Inflammatory macrophage treated with lipopolysaccharide for 1 hour (primary cell): ENCODE results near the gene LCE4A.
"Not testable (repeated sequence)": the region's sequence is repeated elsewhere in the genome, so short reads cannot be mapped to it uniquely, and the experiment has no call there.

Experiments
- DNase-seq, 2 donors: peaks; one replicate each; pipeline ENCODE4 v3.0.0-alpha.2; 2020 to 2022

LCE4A gene

GRCh38 chr1:152707860-152708259 lies at the start of gene LCE4A:
Gene LCE4A (plus strand): TSS chr1:152708160. CDS start chr1:152709076, 916 bp downstream.
- no peak for DNase-seq

GRCh38 chr1:152658649-152659048 lies 49.3 kb upstream of the LCE4A start:
- DNase-seq, result no peak

GRCh38 chr1:152663098-152663497 lies 44.9 kb upstream of the LCE4A start, which contains the start of gene LCE2D:
Gene LCE2D (plus strand): TSS chr1:152663380. CDS start chr1:152664106, 726 bp downstream.
- DNase-seq, result no peak

GRCh38 chr1:152666171-152666570 lies 41.8 kb upstream of the LCE4A start:
- DNase-seq, result not testable (repeated sequence)

- DNase-seq, result no peak
These were observed 40.3 kb upstream of the LCE4A start for GRCh38 chr1:152667648-152668047.

GRCh38 chr1:152673016-152673415 lies 34.9 kb upstream of the LCE4A start:
- DNase-seq, result peak in 1 of 2 donors; percentile 2

- DNase-seq, result not testable (repeated sequence)
These were observed 33.0 kb upstream of the LCE4A start, which contains the start of gene LCE2C for GRCh38 chr1:152674983-152675382. Gene LCE2C (plus strand): TSS chr1:152675279. CDS start chr1:152676016, 737 bp downstream.

- no peak for DNase-seq
These were observed 28.5 kb upstream of the LCE4A start for GRCh38 chr1:152679459-152679858.

GRCh38 chr1:152681616-152682015 lies 26.3 kb upstream of the LCE4A start:
- DNase-seq, result no peak

GRCh38 chr1:152683846-152684245 lies 24.1 kb upstream of the LCE4A start:
- DNase-seq, result no peak

- DNase-seq, result not testable (repeated sequence)
These were observed 22.1 kb upstream of the LCE4A start, which contains the start of gene LCE2B for GRCh38 chr1:152685823-152686222. Gene LCE2B (plus strand): TSS chr1:152686123. CDS start chr1:152686844, 721 bp downstream.

- DNase-seq, result no peak
These were observed 10.0 kb upstream of the LCE4A start, which contains the start of gene LCE2A for GRCh38 chr1:152697701-152698600. Gene LCE2A (plus strand): TSS chr1:152698345. CDS start chr1:152698902, 557 bp downstream.

GRCh38 chr1:152699746-152700145 lies 8.2 kb upstream of the LCE4A start:
- DNase-seq, result no peak

GRCh38 chr1:152718238-152718637 lies 10.3 kb downstream of the LCE4A start:
- DNase-seq, result no peak

- no peak for DNase-seq
These were observed 17.3 kb downstream of the LCE4A start for GRCh38 chr1:152725261-152725660.

- no peak for DNase-seq
These were observed 21.0 kb downstream of the LCE4A start for GRCh38 chr1:152728986-152729385.

- no peak for DNase-seq
These were observed 27.7 kb downstream of the LCE4A start for GRCh38 chr1:152735648-152736047.

- DNase-seq, result no peak
These were observed 30.0 kb downstream of the LCE4A start for GRCh38 chr1:152737997-152738396.

GRCh38 chr1:152739841-152740240 lies 31.9 kb downstream of the LCE4A start:
- DNase-seq, result no peak

GRCh38 chr1:152741656-152742055 lies 33.7 kb downstream of the LCE4A start:
- DNase-seq, result no peak

GRCh38 chr1:152743371-152744145 lies 35.6 kb downstream of the LCE4A start:
- DNase-seq, result no peak

GRCh38 chr1:152745289-152745704 lies 37.3 kb downstream of the LCE4A start:
- DNase-seq, result peak in 1 of 2 donors; percentile 2

GRCh38 chr1:152745765-152746444 lies 37.9 kb downstream of the LCE4A start:
- no peak for DNase-seq
